PC-3 (cell line): ENCODE measurements around the gene IFT122. TPM values are rescaled to one million over a fixed set of nuclear protein-coding genes. Genes with fewer than 3 reads are reported as not detected.

Source experiments
- ATAC-seq: fragments of 200-7000 bp; cut with Tn5 transposase; 2 replicates; pipeline ENCODE4 v1.9.1; 2020; ENCODE audit warnings: mild to moderate bottlenecking, moderate library complexity
- BruUV-seq: library from RNA; stranded (reverse); fragments of 400-500 nt; replicated peaks from 2 replicates; lab custom pipeline; 2021; lab: Mats Ljungman, UMichigan
- CTCF ChIA-PET: fragments of 300-600 bp; sonication (Branson Sonifier 250); formaldehyde crosslinking; loops from one replicate; lab custom pipeline; 2022; ENCODE audit warnings: antibody characterized with exemption; lab: Charles Lee
- POLR2A ChIA-PET: fragments of 300-600 bp; sonication (Branson Sonifier 250); formaldehyde crosslinking; loops from one replicate; lab custom pipeline; 2022; ENCODE audit warnings: antibody characterized with exemption; ENCODE audit not compliant: unreplicated experiment; lab: Charles Lee
- DNase-seq: peaks from one replicate; pipeline ENCODE4 v3.0.0-alpha.2; 2015
- H2AFZ ChIP-seq: fragments of 300-600 bp; sonication (generic); 2 replicates; pipeline ENCODE4 v1.6.0; 2016; ENCODE audit warnings: antibody characterized with exemption, low read length
- H3F3A ChIP-seq: fragments of 300-600 bp; sonication (generic); one replicate; pipeline ENCODE4 v1.6.0; 2017; ENCODE audit warnings: antibody characterized with exemption, low read length, control low read depth, mild to moderate bottlenecking; ENCODE audit not compliant: unreplicated experiment
- H3K27ac ChIP-seq: fragments of 300-600 bp; sonication (generic); 2 replicates; pipeline ENCODE4 v1.5.1; 2016; ENCODE audit warnings: mild to moderate bottlenecking, low read length
- H3K27me3 ChIP-seq: fragments of 300-600 bp; sonication (generic); 2 replicates; pipeline ENCODE4 v1.6.1; 2016; ENCODE audit warnings: low read length, mixed read lengths
- H3K36me3 ChIP-seq: fragments of 300-600 bp; sonication (generic); 2 replicates; pipeline ENCODE4 v1.6.1; 2016; ENCODE audit warnings: low read depth, mixed run types, low read length, mixed read lengths
- H3K4me1 ChIP-seq: fragments of 300-600 bp; sonication (generic); 2 replicates; pipeline ENCODE4 v1.5.1; 2016; ENCODE audit warnings: low read length; ENCODE audit not compliant: insufficient read depth
- H3K4me2 ChIP-seq: fragments of 300-600 bp; sonication (generic); 2 replicates; pipeline ENCODE4 v1.6.0; 2016; ENCODE audit warnings: low read length
- H3K4me3 ChIP-seq: fragments of 300-600 bp; sonication (generic); 2 replicates; pipeline ENCODE4 v1.5.1; 2016; ENCODE audit warnings: mild to moderate bottlenecking, low read length, mixed read lengths
- H3K79me2 ChIP-seq: fragments of 300-600 bp; sonication (generic); 2 replicates; pipeline ENCODE4 v1.6.1; 2017; ENCODE audit warnings: low read length, mixed read lengths
- H3K9ac ChIP-seq: fragments of 300-600 bp; sonication (generic); 2 replicates; pipeline ENCODE4 v1.6.0; 2016; ENCODE audit warnings: mild to moderate bottlenecking, low read length
- H3K9me2 ChIP-seq: fragments of 300-600 bp; sonication (generic); replicated peaks from 2 replicates; pipeline ENCODE4 v1.6.1; 2016; ENCODE audit warnings: mixed run types, low read length, mixed read lengths
- H3K9me3 ChIP-seq: fragments of 300-600 bp; sonication (generic); 2 replicates; pipeline ENCODE4 v1.6.1; 2016; ENCODE audit warnings: low read length, mixed read lengths
- H4K20me1 ChIP-seq: fragments of 300-600 bp; sonication (generic); 2 replicates; pipeline ENCODE4 v1.6.1; 2016; ENCODE audit warnings: low read length, mixed read lengths
- EZH2 ChIP-seq: fragments of 300-600 bp; sonication (generic); IDR thresholded peaks from one replicate; pipeline ENCODE4 v1.6.1; 2017; ENCODE audit warnings: antibody characterized with exemption, mild to moderate bottlenecking, low read length; ENCODE audit not compliant: unreplicated experiment
- EZH2phosphoT487 ChIP-seq: fragments of 300-600 bp; sonication (generic); IDR thresholded peaks from 2 replicates; pipeline ENCODE4 v1.6.1; 2018; ENCODE audit warnings: mild to moderate bottlenecking, antibody characterized with exemption, low read length, borderline replicate concordance
- intact Hi-C: fragments of 100-400 bp; cut with micrococcal nuclease; formaldehyde crosslinking; loops from 2 replicates; pipeline ENCODE4 v1.9.0; 2023
- total RNA-seq: library from RNA; depleted of rRNA; stranded (reverse); fragments of >200 nt; gene quantifications from 2 replicates; pipeline ENCODE4 v1.2.3, GENCODE V29; 2014
- TF ChIP-seq, protein P1 (sequence below): fragments of 300-600 bp; sonication (generic); conservative IDR thresholded peaks from 2 replicates; pipeline ENCODE4 v1.5.1; 2017; ENCODE audit warnings: antibody characterized with exemption, low read depth, mild to moderate bottlenecking, low read length

Gene IFT122
- total RNA-seq, 1 experiment from 2014 or later, result 10.2 TPM

GRCh38 chr3:129415378-129415777 is 24.6 kb upstream of the IFT122 start:
- Histone ChIP-seq H3K79me2 (no peaks in the 10 kb centered on the region), H3K9me2 (no peaks in the 10 kb centered on the region), H3F3A (no peaks in the 10 kb centered on the region), H3K36me3 (no peaks in the 10 kb centered on the region), H3K4me2 (no peak overlapping the region), H3K27ac (no peak overlapping the region), H2AFZ (no peak overlapping the region), H3K4me3 (no peak overlapping the region), H3K27me3 (no peaks in the 10 kb centered on the region), H3K4me1 (peaks cover 21% of the 10 kb centered on the region; the same call in 1 of the 2 replicates), H4K20me1 (no peaks in the 10 kb centered on the region), H3K9me3 (no peaks in the 10 kb centered on the region), H3K9ac (no peak overlapping the region)
- no peak for TF ChIP-seq EZH2
- TF ChIP-seq EZH2phosphoT487, result no peak
- TF ChIP-seq, protein P1, sequence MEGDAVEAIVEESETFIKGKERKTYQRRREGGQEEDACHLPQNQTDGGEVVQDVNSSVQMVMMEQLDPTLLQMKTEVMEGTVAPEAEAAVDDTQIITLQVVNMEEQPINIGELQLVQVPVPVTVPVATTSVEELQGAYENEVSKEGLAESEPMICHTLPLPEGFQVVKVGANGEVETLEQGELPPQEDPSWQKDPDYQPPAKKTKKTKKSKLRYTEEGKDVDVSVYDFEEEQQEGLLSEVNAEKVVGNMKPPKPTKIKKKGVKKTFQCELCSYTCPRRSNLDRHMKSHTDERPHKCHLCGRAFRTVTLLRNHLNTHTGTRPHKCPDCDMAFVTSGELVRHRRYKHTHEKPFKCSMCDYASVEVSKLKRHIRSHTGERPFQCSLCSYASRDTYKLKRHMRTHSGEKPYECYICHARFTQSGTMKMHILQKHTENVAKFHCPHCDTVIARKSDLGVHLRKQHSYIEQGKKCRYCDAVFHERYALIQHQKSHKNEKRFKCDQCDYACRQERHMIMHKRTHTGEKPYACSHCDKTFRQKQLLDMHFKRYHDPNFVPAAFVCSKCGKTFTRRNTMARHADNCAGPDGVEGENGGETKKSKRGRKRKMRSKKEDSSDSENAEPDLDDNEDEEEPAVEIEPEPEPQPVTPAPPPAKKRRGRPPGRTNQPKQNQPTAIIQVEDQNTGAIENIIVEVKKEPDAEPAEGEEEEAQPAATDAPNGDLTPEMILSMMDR, result no peak
- BruUV-seq, result no TSS peak
- ATAC-seq (no peak), DNase-seq (no peak)
- ChIA-PET POLR2A (no interaction called here), CTCF (no interaction called here)
- intact Hi-C loops, result no loop called here

DNA sequence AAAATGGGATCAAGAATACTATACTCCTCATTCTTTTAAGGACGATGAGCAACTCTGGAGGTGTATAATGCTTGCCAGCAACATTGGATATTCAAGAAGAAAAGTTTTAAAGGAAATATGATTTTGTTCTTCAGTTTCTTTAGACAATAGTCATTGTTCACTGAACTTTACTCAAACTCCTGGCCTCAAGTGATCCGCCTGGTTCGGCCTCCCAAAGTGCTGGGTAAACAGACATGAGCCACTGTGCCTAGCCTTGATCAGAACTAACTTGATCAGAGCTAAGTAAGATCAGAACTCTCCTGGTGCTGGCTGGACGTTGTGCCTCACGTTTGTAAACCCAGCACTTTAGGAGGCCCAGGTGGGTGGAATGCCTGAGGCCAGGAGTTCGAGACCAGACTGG is 24.2 kb upstream of the IFT122 start:
- no TSS peak for BruUV-seq
- H3K4me1 ChIP-seq, result peaks cover 21% of the 10 kb centered on the region; the same call in 1 of the 2 replicates
- no peak for DNase-seq
- H3K9ac ChIP-seq, result no peak overlapping the region
- no peaks in the 10 kb centered on the region for H3K9me2 ChIP-seq
- no peak overlapping the region for H2AFZ ChIP-seq
- H3K36me3 ChIP-seq, result no peaks in the 10 kb centered on the region
- POLR2A ChIA-PET, result no interaction called here
- H3K9me3 ChIP-seq, result no peaks in the 10 kb centered on the region
- intact Hi-C loops, result no loop called here
- no peak overlapping the region for H3K27ac ChIP-seq
- no peak overlapping the region for H3K4me3 ChIP-seq
- CTCF ChIA-PET, result no interaction called here
- no peaks in the 10 kb centered on the region for H3K27me3 ChIP-seq
- TF ChIP-seq EZH2 (no peak), EZH2phosphoT487 (no peak)
- TF ChIP-seq, protein P1, result no peak
- H3K4me2 ChIP-seq, result no peak overlapping the region
- no peaks in the 10 kb centered on the region for H3F3A ChIP-seq
- H4K20me1 ChIP-seq, result no peaks in the 10 kb centered on the region
- ATAC-seq, result no peak
- no peaks in the 10 kb centered on the region for H3K79me2 ChIP-seq

GRCh38 chr3:129416415-129416814 is 23.6 kb upstream of the IFT122 start:
- intact Hi-C loops, result no loop called here
- ChIA-PET CTCF (no interaction called here), POLR2A (no interaction called here)
- Histone ChIP-seq H3K27ac (no peak overlapping the region), H3K4me3 (no peak overlapping the region), H3F3A (no peaks in the 10 kb centered on the region), H3K9ac (no peak overlapping the region), H3K9me3 (no peaks in the 10 kb centered on the region), H3K4me1 (peaks cover 21% of the 10 kb centered on the region; the same call in 1 of the 2 replicates), H3K4me2 (no peak overlapping the region), H3K27me3 (no peaks in the 10 kb centered on the region), H3K79me2 (no peaks in the 10 kb centered on the region), H4K20me1 (no peaks in the 10 kb centered on the region), H3K9me2 (no peaks in the 10 kb centered on the region), H3K36me3 (no peaks in the 10 kb centered on the region), H2AFZ (no peak overlapping the region)
- ATAC-seq (no peak), DNase-seq (no peak)
- TF ChIP-seq EZH2phosphoT487 (no peak), EZH2 (no peak)
- TF ChIP-seq, protein P1, result no peak
- BruUV-seq, result no TSS peak
